Ovary (tissue), 9 donors: Measurements from ENCODE around the gene ITPR3. TPM values are rescaled to one million over a fixed set of nuclear protein-coding genes. Genes with fewer than 3 reads are reported as not detected.

Experiments used
- DNase-seq, 5 donors: peaks; one replicate each; pipeline ENCODE4 v3.0.0-alpha.2; 2019 to 2020
- H3K27ac ChIP-seq, 2 donors: fragments of 200-600 bp; one replicate each; pipeline versions ENCODE4 v1.5.1 to v1.8.0; 2019 to 2022
- H3K27me3 ChIP-seq: fragments of 200-600 bp; one replicate; pipeline ENCODE4 v1.8.0; 2022
- H3K36me3 ChIP-seq: fragments of 200-600 bp; sonication (generic); one replicate; pipeline ENCODE4 v1.5.1; 2019
- H3K4me1 ChIP-seq: one replicate; pipeline ENCODE4 v1.8.1; 2013; ENCODE audit warnings: mild to moderate bottlenecking, moderate library complexity; ENCODE audit not compliant: insufficient read depth
- H3K4me3 ChIP-seq: fragments of 200-600 bp; sonication (generic); one replicate; pipeline ENCODE4 v1.5.1; 2017
- H3K9me3 ChIP-seq, 2 donors: fragments of 200-600 bp in 1 of 2; sonication (generic) in 1 of 2; one replicate each; pipeline versions ENCODE4 v1.5.1 to v1.8.1; 2013 to 2019; ENCODE audit warnings: mild to moderate bottlenecking in 1 of 2, moderate library complexity in 1 of 2
- EP300 ChIP-seq: sonication (generic); formaldehyde crosslinking; IDR thresholded peaks from one replicate; pipeline ENCODE4 v1.6.1; 2017; ENCODE audit warnings: antibody characterized with exemption
- POLR2A ChIP-seq: fragments of 450-650 bp; IDR thresholded peaks from one replicate; pipeline ENCODE4 v1.6.1; 2017; ENCODE audit warnings: antibody characterized with exemption, mild to moderate bottlenecking, moderate library complexity
- WGBS, 3 donors: extraction: QIAGEN DNeasy Blood & Tissue Kit in 1 of 3; methylation state at CpG; one replicate each; pipeline versions ENCODE4 v1.1.5 to v1.1.7; 2013 to 2017; 5-methylcytosine and 5-hydroxymethylcytosine counted together
- intact Hi-C, 4 donors: fragments of 100-400 bp; cut with DNase I; formaldehyde crosslinking; loops; one replicate each; pipeline versions ENCODE4 v1.11.0 to v1.15.1; 2022 to 2023
- polyA plus RNA-seq, 2 donors: library from polyadenylated mRNA; stranded (reverse); fragments of 200-250 nt in 1 of 2; fragments of 350-450 nt in 1 of 2; fragmentation: Illumina TruSeq in 1 of 2; extraction: RNeasy Lipid Tissue Mini Kit (QIAGEN cat#74804) in 1 of 2; gene quantifications; one replicate each; pipeline ENCODE4 v1.2.3, GENCODE V29; 2013 to 2014
- total RNA-seq, 7 donors: library from RNA; depleted of rRNA in 2 of 7; stranded (reverse); fragments of >200 nt in 2 of 7; fragmentation: NEBNext Ultra II Directional in 3 of 7; extraction: Animal tissue kit (Norgen Biotek cat#: 25700) in 3 of 7; gene quantifications; one replicate each; pipeline versions ENCODE4 v1.1.0 to v1.2.4, GENCODE V29; 2016 to 2023
- TF ChIP-seq, protein P1 (sequence below), 3 donors: fragments of 450-650 bp in 2 of 3; fragments of 200-600 bp in 1 of 3; IDR thresholded peaks; one replicate each; pipeline versions ENCODE4 v1.5.1 to v1.8.0; 2016 to 2022; ENCODE audit warnings: antibody characterized with exemption in 3 of 3, mild to moderate bottlenecking in 1 of 3
- donor health status: DM: no; HTN: no; CAD: no; lungs with moderate emphysema.
- donor health status: DM: no; HTN: no; CAD: no.
- donor health status: Bipolar disorder and iron deficiency.
- donor health status: DM: yes; HTN: yes; CAD: no.
- donor health status: DM: no; HTN: no; CAD: no.
- donor health status: DM: yes; HTN: yes; CAD: no.

Gene ITPR3
- total and polyA plus RNA-seq, 9 donors: 3.6 to 31.1 (median 11.7) TPM

- intact Hi-C loops: no loop called here
- Histone ChIP-seq H3K4me3 (no peak overlapping the region), H3K9me3 (no peaks in the 10 kb centered on the region), H3K27me3 (no peaks in the 10 kb centered on the region), H3K36me3 (no peaks in the 10 kb centered on the region), H3K4me1 (no peaks in the 10 kb centered on the region), H3K27ac (no peak overlapping the region)
- no peak for DNase-seq
- no peak for TF ChIP-seq EP300
- TF ChIP-seq POLR2A: no peak
- TF ChIP-seq, protein P1, sequence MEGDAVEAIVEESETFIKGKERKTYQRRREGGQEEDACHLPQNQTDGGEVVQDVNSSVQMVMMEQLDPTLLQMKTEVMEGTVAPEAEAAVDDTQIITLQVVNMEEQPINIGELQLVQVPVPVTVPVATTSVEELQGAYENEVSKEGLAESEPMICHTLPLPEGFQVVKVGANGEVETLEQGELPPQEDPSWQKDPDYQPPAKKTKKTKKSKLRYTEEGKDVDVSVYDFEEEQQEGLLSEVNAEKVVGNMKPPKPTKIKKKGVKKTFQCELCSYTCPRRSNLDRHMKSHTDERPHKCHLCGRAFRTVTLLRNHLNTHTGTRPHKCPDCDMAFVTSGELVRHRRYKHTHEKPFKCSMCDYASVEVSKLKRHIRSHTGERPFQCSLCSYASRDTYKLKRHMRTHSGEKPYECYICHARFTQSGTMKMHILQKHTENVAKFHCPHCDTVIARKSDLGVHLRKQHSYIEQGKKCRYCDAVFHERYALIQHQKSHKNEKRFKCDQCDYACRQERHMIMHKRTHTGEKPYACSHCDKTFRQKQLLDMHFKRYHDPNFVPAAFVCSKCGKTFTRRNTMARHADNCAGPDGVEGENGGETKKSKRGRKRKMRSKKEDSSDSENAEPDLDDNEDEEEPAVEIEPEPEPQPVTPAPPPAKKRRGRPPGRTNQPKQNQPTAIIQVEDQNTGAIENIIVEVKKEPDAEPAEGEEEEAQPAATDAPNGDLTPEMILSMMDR (IDR thresholded peaks at IDR 0.05): no peak
- 83 to 87% (median 86%) methylated on average over 9 of the region's 9 CpGs for WGBS, 3 donors
Observed at GRCh38 chr6:33705268-33705885, 84.3 kb downstream of the ITPR3 start.

GRCh38 chr6:33705955-33706725 is 85.0 kb downstream of the ITPR3 start:
- Histone ChIP-seq H3K4me3 (no peak overlapping the region), H3K9me3 (no peaks in the 10 kb centered on the region), H3K4me1 (peaks cover 4% of the 10 kb centered on the region), H3K27me3 (no peaks in the 10 kb centered on the region), H3K36me3 (no peaks in the 10 kb centered on the region), H3K27ac (no peak overlapping the region)
- WGBS, 3 donors: 76 to 84% (median 84%) methylated on average over 16 of the region's 16 CpGs
- DNase-seq: no peak
- intact Hi-C loops: no loop called here
- TF ChIP-seq EP300: no peak
- TF ChIP-seq, protein P1 (IDR thresholded peaks at IDR 0.05): no peak
- no peak for TF ChIP-seq POLR2A

DNA sequence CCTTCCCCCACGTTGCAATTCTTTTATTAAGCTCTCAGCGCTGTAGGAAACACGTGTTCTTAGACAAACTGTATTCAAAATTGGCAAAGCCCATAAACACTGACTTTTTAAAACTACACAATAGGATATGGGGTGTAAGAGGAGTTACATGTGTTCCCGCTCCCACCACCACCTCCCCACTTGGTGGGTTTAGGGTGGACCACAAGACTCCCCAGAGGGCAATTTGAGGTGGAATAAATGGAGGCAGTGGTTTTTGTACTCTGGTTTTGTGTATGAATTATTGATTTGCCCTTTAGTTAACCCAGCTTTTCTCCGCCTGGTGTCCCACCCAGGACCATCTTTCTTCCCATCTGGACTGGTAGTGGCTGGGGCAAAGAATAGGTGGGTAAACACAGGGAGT is 86.6 kb downstream of the ITPR3 start:
- no peak overlapping the region for H3K27ac ChIP-seq
- no peak overlapping the region for H3K4me3 ChIP-seq
- intact Hi-C loops: no loop called here
- H3K27me3 ChIP-seq: no peaks in the 10 kb centered on the region
- no peaks in the 10 kb centered on the region for H3K36me3 ChIP-seq
- no peak for TF ChIP-seq POLR2A
- TF ChIP-seq EP300: no peak
- TF ChIP-seq, protein P1 (IDR thresholded peaks at IDR 0.05): no peak
- DNase-seq: no peak
- H3K9me3 ChIP-seq: no peaks in the 10 kb centered on the region
- 87 to 90% (median 89%) methylated on average over 5 of the region's 5 CpGs for WGBS, 3 donors
- H3K4me1 ChIP-seq: peaks cover 4% of the 10 kb centered on the region

GRCh38 chr6:33708516-33709204 is 87.5 kb downstream of the ITPR3 start:
- no peaks in the 10 kb centered on the region for H3K27me3 ChIP-seq
- H3K4me1 ChIP-seq: peaks cover 4% of the 10 kb centered on the region
- DNase-seq: no peak
- no peaks in the 10 kb centered on the region for H3K9me3 ChIP-seq
- TF ChIP-seq POLR2A (no peak), EP300 (no peak)
- TF ChIP-seq, protein P1 (IDR thresholded peaks at IDR 0.05): no peak
- WGBS, 3 donors: 78 to 88% (median 84%) methylated on average over 10 of the region's 10 CpGs
- no peak overlapping the region for H3K4me3 ChIP-seq
- intact Hi-C loops: no loop called here
- no peak overlapping the region for H3K27ac ChIP-seq
- H3K36me3 ChIP-seq: no peaks in the 10 kb centered on the region
